GM10248 (cell line): ENCODE data around the gene LEMD2.

Source experiments
- CTCF ChIA-PET: fragments of 300-600 bp; sonication (Branson Sonifier 250); formaldehyde crosslinking; extraction: SDS; loops from one replicate; lab custom pipeline; 2021; ENCODE audit warnings: antibody characterized with exemption; lab: Yijun Ruan, JAX
- POLR2A ChIA-PET: fragments of 350-650 bp; sonication (Branson Sonifier 250); formaldehyde crosslinking; extraction: SDS; loops from one replicate; lab custom pipeline; 2020; ENCODE audit warnings: antibody characterized with exemption; lab: Yijun Ruan, JAX
- DNase-seq: peaks from one replicate; pipeline ENCODE4 v3.0.0; 2012; ENCODE audit errors: extremely low spot score
- TF ChIP-seq, protein P1 (sequence below): IDR thresholded peaks from 2 replicates; pipeline ENCODE4 v1.5.1; 2012; ENCODE audit warnings: mild to moderate bottlenecking, low read depth; ENCODE audit errors: extremely low read depth, missing control alignments, control extremely low read depth

LEMD2 gene

DNA sequence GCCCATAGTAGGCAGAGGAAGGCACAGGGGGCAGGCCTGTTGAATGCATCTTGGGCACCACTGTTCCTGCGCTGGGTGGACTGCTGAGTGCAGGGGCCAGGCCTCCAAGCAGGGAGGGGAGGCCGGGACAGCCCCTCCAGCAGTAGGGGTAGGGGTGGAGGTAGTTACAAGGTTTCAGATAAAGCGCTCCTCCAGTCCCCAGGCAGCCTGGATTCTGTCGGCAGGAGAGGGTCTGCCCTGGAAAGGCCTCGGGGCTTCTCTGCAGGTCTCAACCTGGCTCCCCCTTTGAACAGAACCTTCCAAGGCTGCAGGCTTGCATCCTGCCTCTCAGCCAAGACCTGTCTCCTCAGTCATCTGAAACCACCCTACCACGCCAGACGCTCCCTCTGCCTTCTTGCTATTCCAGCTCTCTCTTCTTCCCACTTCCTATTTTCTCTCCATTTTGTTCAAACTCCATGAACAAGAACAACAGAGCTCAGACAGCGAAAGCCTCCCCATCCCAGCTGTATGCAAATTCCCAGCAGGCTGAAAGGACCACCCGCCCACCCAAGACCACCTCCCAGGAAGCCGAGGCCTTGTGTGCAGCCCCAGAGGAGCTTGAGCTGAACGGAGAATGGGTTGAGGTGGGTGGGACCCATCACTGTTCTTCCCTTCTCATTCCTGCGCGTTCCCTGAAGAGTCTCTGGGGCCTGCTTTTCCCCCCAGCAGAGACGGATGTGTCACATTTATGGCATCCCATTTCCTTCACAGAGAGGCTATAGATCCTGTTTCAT lies 13.4 kb upstream of the LEMD2 start:
- DNase-seq = no peak
- POLR2A ChIA-PET = no interaction called here
- TF ChIP-seq, protein P1, sequence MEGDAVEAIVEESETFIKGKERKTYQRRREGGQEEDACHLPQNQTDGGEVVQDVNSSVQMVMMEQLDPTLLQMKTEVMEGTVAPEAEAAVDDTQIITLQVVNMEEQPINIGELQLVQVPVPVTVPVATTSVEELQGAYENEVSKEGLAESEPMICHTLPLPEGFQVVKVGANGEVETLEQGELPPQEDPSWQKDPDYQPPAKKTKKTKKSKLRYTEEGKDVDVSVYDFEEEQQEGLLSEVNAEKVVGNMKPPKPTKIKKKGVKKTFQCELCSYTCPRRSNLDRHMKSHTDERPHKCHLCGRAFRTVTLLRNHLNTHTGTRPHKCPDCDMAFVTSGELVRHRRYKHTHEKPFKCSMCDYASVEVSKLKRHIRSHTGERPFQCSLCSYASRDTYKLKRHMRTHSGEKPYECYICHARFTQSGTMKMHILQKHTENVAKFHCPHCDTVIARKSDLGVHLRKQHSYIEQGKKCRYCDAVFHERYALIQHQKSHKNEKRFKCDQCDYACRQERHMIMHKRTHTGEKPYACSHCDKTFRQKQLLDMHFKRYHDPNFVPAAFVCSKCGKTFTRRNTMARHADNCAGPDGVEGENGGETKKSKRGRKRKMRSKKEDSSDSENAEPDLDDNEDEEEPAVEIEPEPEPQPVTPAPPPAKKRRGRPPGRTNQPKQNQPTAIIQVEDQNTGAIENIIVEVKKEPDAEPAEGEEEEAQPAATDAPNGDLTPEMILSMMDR = no peak
- CTCF ChIA-PET = interaction anchor here (0.9 kb wide), 1 partner anchor 31 kb away, joined by 3 read pairs; no protein-coding TSS in a partner anchor

DNA sequence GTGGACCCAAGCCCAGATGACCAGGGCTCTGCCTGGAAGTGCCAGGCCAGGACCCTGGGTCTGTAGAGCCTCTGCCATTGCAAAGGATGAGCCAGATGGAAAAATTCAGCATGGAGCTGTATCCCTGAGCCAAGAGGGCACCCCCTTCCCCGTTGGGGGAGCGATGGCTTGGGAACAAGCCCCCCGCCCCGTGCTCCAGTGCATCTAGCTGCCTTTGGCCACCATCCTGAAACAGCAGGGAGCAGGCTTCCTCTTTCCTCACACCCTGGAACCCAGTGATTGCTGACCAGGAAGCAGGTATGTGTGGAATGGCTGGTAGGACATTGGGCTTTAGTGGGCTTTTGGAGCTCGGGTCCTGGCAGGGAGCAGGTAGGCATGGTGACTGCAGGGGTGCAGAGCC lies 12.7 kb upstream of the LEMD2 start:
- ChIA-PET CTCF (interaction anchor here (0.9 kb wide), 1 partner anchor 30 kb away, joined by 3 read pairs; no protein-coding TSS in a partner anchor), POLR2A (no interaction called here)
- no peak for DNase-seq
- TF ChIP-seq, protein P1 = no peak

DNA sequence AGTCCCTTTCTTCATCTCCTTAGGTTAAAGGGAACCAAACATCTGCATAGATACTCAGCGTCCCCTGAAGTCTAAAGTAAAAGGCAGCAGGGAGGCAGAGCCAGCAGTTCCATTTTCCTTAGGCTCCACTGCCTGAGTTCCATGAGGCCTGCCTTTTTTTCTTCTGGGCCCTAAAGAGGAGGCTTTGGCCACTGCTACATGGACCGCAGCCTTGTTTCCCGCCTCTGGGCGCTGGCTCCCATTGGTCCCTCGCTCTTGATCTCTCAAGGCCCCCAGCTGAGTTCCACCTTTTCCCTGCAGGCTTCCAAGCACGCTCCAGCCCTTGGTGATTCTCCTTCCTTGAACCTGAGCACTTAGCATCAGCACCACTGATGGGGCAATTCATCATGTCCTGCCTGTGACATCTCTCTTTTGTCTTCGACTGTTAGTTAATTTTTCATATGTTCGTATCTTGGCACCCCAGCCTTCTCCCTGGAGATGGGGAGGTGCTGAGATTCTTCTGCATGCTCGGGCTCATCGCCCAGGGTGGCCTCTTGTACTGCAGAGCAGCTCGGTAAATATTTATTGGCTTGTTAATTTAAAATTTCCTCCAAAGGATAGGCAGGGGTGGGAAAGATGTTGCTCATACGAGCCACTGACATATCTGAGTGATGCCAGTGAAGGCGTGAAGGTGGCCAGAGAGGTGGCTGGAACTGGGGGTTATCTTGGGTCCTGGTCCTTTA lies 11.5 kb upstream of the LEMD2 start:
- TF ChIP-seq, protein P1 = no peak
- DNase-seq = no peak
- POLR2A ChIA-PET = no interaction called here
- CTCF ChIA-PET = interaction anchor here (2.7 kb wide), 1 partner anchor 28 kb away, joined by 9 read pairs; no protein-coding TSS in a partner anchor

DNA sequence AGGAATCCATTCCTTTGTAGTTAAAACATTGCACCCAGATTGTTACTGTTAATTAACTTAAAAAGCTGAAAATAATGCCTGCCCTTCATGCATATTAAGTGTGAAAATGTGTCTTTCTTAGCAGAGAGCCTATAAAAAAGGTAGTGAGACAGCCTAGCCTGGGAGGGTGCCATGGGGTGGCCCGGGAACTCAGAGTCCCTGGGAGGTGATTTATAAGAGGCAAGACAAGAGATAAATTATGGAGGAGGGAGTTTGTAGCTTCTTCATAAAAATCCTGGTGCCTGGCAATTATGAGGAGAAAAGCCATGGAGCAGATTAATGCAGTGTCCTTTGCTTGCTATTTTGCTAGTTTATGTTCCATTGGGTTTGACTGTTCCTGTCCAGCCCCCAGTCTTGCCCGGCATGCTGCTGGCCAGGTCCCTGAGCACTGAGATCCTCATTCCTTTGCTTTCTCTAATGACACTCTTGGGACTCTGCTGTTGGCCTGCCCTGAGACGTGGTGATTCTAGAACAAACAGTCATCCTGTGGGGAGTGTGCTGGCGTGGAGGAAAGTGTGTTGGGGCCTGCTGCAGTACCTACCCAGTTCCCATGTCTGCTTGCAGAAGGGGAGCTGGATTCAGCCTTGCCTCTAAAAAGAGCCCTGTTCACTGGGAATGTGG lies 10.7 kb upstream of the LEMD2 start:
- DNase-seq = no peak
- CTCF ChIA-PET = interaction anchor here (2.7 kb wide), 1 partner anchor 28 kb away, joined by 9 read pairs; no protein-coding TSS in a partner anchor
- TF ChIP-seq, protein P1 = no peak
- POLR2A ChIA-PET = no interaction called here

DNA sequence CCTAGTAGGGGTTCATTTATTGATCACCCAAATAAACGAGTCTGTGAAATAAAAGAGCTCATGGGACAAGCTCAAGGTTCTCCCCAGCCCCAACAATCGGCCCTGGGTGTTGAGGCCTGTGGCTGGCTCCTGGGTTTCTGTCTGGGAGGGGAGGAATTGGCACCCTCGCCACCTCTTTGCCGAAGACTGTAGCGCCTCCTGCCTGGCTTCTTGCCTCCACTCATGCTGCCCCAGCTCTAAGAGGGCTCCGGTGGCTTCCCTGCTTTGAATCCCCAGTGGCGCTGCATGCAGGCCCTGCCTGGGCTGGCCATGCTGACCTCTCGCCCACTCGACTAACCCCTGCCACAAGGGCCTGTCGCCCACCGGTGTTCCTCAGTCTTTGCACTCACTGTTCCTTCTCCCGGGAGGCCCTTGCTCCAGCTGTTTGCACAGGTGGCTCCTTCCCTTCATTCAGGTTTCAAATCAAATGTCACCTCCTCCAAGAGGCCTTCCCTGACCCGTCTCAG lies 9.5 kb upstream of the LEMD2 start:
- TF ChIP-seq, protein P1 = no peak
- ChIA-PET POLR2A (no interaction called here), CTCF (interaction anchor here (2.7 kb wide), 1 partner anchor 26 kb away, joined by 9 read pairs; no protein-coding TSS in a partner anchor)
- DNase-seq = no peak
